ENCODE data around the gene NCAN. TPM values are rescaled to one million over a fixed set of nuclear protein-coding genes. Genes with fewer than 3 reads are reported as not detected.

Gene NCAN
- total and polyA plus RNA-seq, 2 of the 13 experiments (the other 11 are each of a cell fraction or from before 2014, with no cell fraction given): not detected

- TF ChIP-seq ZBTB4 (CRISPR knock-in tag; IDR thresholded peaks at IDR 0.05; ENCODE audit: borderline replicate concordance): no peak
- no peak for TF ChIP-seq ZNF616 (CRISPR knock-in tag; IDR thresholded peaks at IDR 0.05; ENCODE audit: low read depth)
- TF ChIP-seq SP2 (CRISPR knock-in tag; IDR thresholded peaks at IDR 0.05): no peak
- TF ChIP-seq CREB3 (CRISPR knock-in tag; IDR thresholded peaks at IDR 0.05): no peak
- no peak for TF ChIP-seq REPIN1 (CRISPR knock-in tag; IDR thresholded peaks at IDR 0.05; ENCODE audit: borderline replicate concordance, low read depth)
- in situ Hi-C loops (cut with HindIII; ENCODE audit: extremely low pct_ligation_motif_present, low pct_unique_long_range_greater_than_20kb): no loop called here
- Histone ChIP-seq H2AFZ (ENCODE audit: low read length) (no peak overlapping the region), H4K20me1 (ENCODE audit: insufficient read depth, low read length) (no peaks in the 10 kb centered on the region), H3K4me3 (replicated peaks in 1 of 3; ENCODE audit: insufficient read depth in 1 of 3, low read depth in 2 of 3, low read length in 3 of 3) (no peak overlapping the region), H3K36me3 (replicated peaks in 1 of 2; ENCODE audit: control insufficient read depth in 1 of 2, insufficient read depth in 2 of 2, low read length in 2 of 2) (peaks cover 14 to 32% of the 10 kb centered on the region in 2 experiments; a peak in 4 of 5 replicates), H3K27me3 (ENCODE audit: control insufficient read depth in 1 of 2, insufficient read depth in 2 of 2, low read length in 2 of 2) (no peaks in the 10 kb centered on the region), H3K27ac (ENCODE audit: extremely low read length, insufficient read depth, low read length) (no peak overlapping the region), H3K79me2 (ENCODE audit: insufficient read depth, low read length) (no peaks in the 10 kb centered on the region), H3K9me3 (ENCODE audit: low read length) (no peaks in the 10 kb centered on the region), H3K4me1 (ENCODE audit: insufficient read depth, low read length) (peaks cover 21% of the 10 kb centered on the region), H3K4me2 (ENCODE audit: low read depth, low read length) (no peak overlapping the region), H3K9ac (ENCODE audit: insufficient read depth, low read depth, low read length) (no peak overlapping the region)
- intact Hi-C loops (cut with micrococcal nuclease; ENCODE audit: unreplicated experiment): no loop called here
- FAIRE-seq (no peak), DNase-seq (ENCODE audit: low spot score) (no peak), ATAC-seq (no peak)
- 100% methylated on average over 4 of the region's 7 CpGs for WGBS (ENCODE audit: low lambda C conversion rate)
- BruUV-seq (replicated peaks): no TSS peak
- CTCF ChIA-PET (ENCODE audit: low intra/inter-chr PET ratio, low total read pairs): no interaction called here
- POLR2A ChIA-PET: no interaction called here
Measured at GRCh38 chr19:19278315-19278714, 66.6 kb downstream of the NCAN start.

Data from HepG2 (cell line).